Mucosa of descending colon (tissue), 3 donors: ENCODE data around the gene EDN3. TPM values are rescaled to one million over a fixed set of nuclear protein-coding genes. Genes with fewer than 3 reads are reported as not detected.

Experiments
- ATAC-seq: fragments of 200-7000 bp; cut with Tn5 transposase; one replicate; pipeline ENCODE4 v1.9.1; 2020; ENCODE audit warnings: mild to moderate bottlenecking, moderate library complexity
- DNase-seq, 3 donors: peaks; one replicate each; pipeline ENCODE4 v3.0.0-alpha.2; 2020
- H3K36me3 ChIP-seq: fragments of 200-600 bp; one replicate; pipeline ENCODE4 v1.8.0; 2021; ENCODE audit warnings: low read depth, mild to moderate bottlenecking
- H3K4me1 ChIP-seq: fragments of 200-600 bp; one replicate; pipeline ENCODE4 v1.8.0; 2021; ENCODE audit warnings: low read depth, mild to moderate bottlenecking
- H3K4me3 ChIP-seq: fragments of 200-600 bp; one replicate; pipeline ENCODE4 v1.8.0; 2021; ENCODE audit warnings: mild to moderate bottlenecking
- H3K9me3 ChIP-seq: fragments of 200-600 bp; one replicate; pipeline ENCODE4 v1.8.0; 2021; ENCODE audit warnings: mild to moderate bottlenecking
- CTCF ChIP-seq: fragments of 200-600 bp; IDR thresholded peaks from one replicate; pipeline ENCODE4 v1.8.0; 2022; ENCODE audit warnings: antibody characterized with exemption, mild to moderate bottlenecking
- intact Hi-C, 2 donors: fragments of 100-400 bp; cut with DNase I in 1 of 2; cut with micrococcal nuclease in 1 of 2; formaldehyde crosslinking; loops; one replicate each; pipeline versions ENCODE4 v1.11.0 to v1.11.1; 2022; cut with DNase I, micrococcal nuclease
- long read RNA-seq, 2 donors: library from polyadenylated mRNA; unstranded; transcript quantifications; one replicate each; pipeline ENCODE4 v2.0.0, GENCODE V29; 2019 to 2021
- total RNA-seq, 3 donors: library from RNA; stranded (reverse); fragmentation: NEBNext Ultra II Directional in 2 of 3; extraction: Animal tissue kit (Norgen Biotek cat#: 25700) in 2 of 3; gene quantifications; one replicate each; pipeline versions ENCODE4 v1.2.1 to v1.2.4, GENCODE V29; 2021 to 2023
- donor health status: DM: no; HTN: no; CAD: no; lungs with moderate emphysema.
- donor health status: DM: no; HTN: no; CAD: no.
- donor health status: DM: no; HTN: yes; CAD: no.

The EDN3 gene
- total RNA-seq: 10 to 100 TPM; 34.3 to 80.4 (median 51.1) TPM
- long read RNA-seq, donor 1, transcript EDN3-201 (5 exons, 2,655 nt): minor isoform, 11 of 65 reads
- long read RNA-seq, donor 1, transcript EDN3-202 (5 exons, 2,636 nt): major isoform, 26 of 65 reads
- long read RNA-seq, donor 1, partial matches to known transcripts: 11 of 65 reads
- long read RNA-seq, donor 1, other reads (novel, unspliced or antisense): 11 of 65 reads
- long read RNA-seq, donor 2, transcript EDN3-202 (5 exons, 2,636 nt): major isoform, 44 of 117 reads
- long read RNA-seq, donor 2, transcript EDN3-205 (4 exons, 2,318 nt): minor isoform, 5 of 117 reads
- long read RNA-seq, donor 2, transcript EDN3-201 (5 exons, 2,655 nt): minor isoform, 31 of 117 reads
- long read RNA-seq, donor 2, partial matches to known transcripts: 9 of 117 reads
- long read RNA-seq, donor 2, other reads (novel, unspliced or antisense): 23 of 117 reads

- Histone ChIP-seq H3K4me1 (peaks cover 7% of the 10 kb centered on the region), H3K4me3 (peak within 1 kb of the TSS; percentile 29), H3K36me3 (no peaks in the 10 kb centered on the region), H3K9me3 (no peaks in the 10 kb centered on the region)
- ATAC-seq (peak; percentile 78), DNase-seq (peak; percentile 64 to 75 (median 71))
- intact Hi-C loops: no loop called here
- TF ChIP-seq CTCF: no peak
These were observed at the start of gene EDN3 for GRCh38 chr20:59300333-59301081. EDN3 (plus strand) TSS chr20:59300611; CDS start chr20:59300813, 202 bp downstream.

DNA sequence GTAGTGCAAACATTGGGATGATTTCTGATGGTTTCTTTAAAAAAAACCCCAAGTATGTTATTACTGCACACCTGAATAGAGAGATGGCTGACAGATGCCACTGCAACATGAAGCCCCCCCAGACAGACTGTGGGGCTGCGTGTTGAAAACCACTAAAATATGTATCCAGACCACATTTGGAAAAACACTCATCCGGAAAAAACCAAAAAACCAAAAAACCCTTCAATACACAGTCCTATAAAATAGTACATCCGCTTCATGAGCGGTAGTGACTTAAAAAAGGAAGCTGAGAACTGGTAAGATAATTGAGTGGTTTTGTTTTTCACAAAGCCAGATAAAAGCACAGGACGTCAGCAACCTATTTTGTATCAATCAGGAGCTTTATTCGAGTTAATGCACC is 47.1 kb upstream of the EDN3 start:
- intact Hi-C loops: no loop called here
- no peak overlapping the region for H3K4me3 ChIP-seq

GRCh38 chr20:59253779-59254319 is 46.6 kb upstream of the EDN3 start:
- no peak for TF ChIP-seq CTCF
- ATAC-seq (peak; percentile 54), DNase-seq (peak in 1 of 3 donors; percentile 10)
- no peaks in the 10 kb centered on the region for H3K36me3 ChIP-seq
- intact Hi-C loops: no loop called here
- no peak overlapping the region for H3K4me3 ChIP-seq
- H3K9me3 ChIP-seq: no peaks in the 10 kb centered on the region
- no peaks in the 10 kb centered on the region for H3K4me1 ChIP-seq

More for the DNA sequence above, 47.1 kb upstream of the EDN3 start:
- ATAC-seq (peak; percentile 58), DNase-seq (no peak)
- Histone ChIP-seq H3K36me3 (no peaks in the 10 kb centered on the region), H3K4me1 (no peaks in the 10 kb centered on the region), H3K9me3 (no peaks in the 10 kb centered on the region)
- TF ChIP-seq CTCF: no peak

GRCh38 chr20:59255256-59255655 is 45.2 kb upstream of the EDN3 start:
- no peak for TF ChIP-seq CTCF
- no peak for ATAC-seq
- Histone ChIP-seq H3K9me3 (no peaks in the 10 kb centered on the region), H3K4me1 (no peaks in the 10 kb centered on the region), H3K36me3 (no peaks in the 10 kb centered on the region), H3K4me3 (no peak overlapping the region)
- DNase-seq: no peak
- intact Hi-C loops: no loop called here

DNA sequence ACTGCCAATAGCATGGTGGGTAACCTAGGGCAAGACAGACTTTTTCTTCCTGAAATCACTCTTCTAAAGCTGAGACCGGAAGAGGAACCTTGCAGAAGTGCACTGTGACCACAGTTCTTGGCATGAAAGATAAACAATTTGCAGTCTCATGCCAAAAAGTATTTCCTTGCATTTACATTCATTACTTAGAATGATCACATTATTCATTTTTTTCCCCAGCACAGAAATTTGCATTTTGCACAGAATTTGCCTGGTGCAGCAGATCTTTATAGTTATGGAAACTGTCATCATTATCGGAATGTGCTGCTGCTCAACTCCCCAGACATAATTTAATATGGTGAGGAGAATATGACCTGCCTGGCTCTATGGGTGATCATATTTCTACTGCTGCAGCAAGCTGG is 42.2 kb upstream of the EDN3 start:
- Histone ChIP-seq H3K36me3 (no peaks in the 10 kb centered on the region), H3K4me1 (no peaks in the 10 kb centered on the region), H3K4me3 (no peak overlapping the region), H3K9me3 (no peaks in the 10 kb centered on the region)
- no peak for TF ChIP-seq CTCF
- no peak for DNase-seq
- no peak for ATAC-seq
- intact Hi-C loops: no loop called here
